Measurements from ENCODE around the gene BMPR1A. TPM values are rescaled to one million over a fixed set of nuclear protein-coding genes. Genes with fewer than 3 reads are reported as not detected.

The BMPR1A gene
- total RNA-seq = 10 to 100 TPM; 17.7 to 35.5 (median 26.8) TPM

DNA sequence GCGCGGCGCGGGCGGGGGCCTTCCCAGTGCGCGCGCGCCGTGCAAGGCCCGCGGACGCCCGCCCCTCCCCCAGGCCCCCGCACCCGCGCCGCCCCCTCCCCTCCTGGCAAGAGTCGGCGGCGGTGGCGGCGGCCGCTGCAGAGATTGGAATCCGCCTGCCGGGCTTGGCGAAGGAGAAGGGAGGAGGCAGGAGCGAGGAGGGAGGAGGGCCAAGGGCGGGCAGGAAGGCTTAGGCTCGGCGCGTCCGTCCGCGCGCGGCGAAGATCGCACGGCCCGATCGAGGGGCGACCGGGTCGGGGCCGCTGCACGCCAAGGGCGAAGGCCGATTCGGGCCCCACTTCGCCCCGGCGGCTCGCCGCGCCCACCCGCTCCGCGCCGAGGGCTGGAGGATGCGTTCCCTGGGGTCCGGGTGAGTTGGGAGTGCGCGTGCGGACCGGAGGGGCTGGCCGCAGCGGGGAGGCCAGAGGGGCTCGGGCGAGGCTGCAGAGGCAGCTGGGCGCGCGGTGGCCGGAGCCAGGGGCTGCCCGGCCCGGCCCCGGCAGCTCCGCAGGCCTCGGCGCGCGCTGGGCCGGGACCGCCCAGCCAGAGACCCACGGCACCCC lies at the start of gene BMPR1A:
Gene BMPR1A, plus strand, starts transcription at position 109 of the 602 bp plus-strand sequence. CDS start 119,400 bp downstream, outside the sequence.
- peak within 1 kb of the TSS; percentile 62 for H3K4me3 ChIP-seq (ENCODE audit: low read depth, poor library complexity, severe bottlenecking)
- intact Hi-C loops (cut with DNase I; ENCODE audit: low total_unique reads) = no loop called here
- peak; percentile 72 to 97 for DNase-seq (ENCODE audit: low spot score in 2 of 2)
- TF ChIP-seq POLR2A (IDR thresholded peaks at IDR 0.05) = peak in 1 of 2 donors; percentile 7
- TF ChIP-seq, protein P1, sequence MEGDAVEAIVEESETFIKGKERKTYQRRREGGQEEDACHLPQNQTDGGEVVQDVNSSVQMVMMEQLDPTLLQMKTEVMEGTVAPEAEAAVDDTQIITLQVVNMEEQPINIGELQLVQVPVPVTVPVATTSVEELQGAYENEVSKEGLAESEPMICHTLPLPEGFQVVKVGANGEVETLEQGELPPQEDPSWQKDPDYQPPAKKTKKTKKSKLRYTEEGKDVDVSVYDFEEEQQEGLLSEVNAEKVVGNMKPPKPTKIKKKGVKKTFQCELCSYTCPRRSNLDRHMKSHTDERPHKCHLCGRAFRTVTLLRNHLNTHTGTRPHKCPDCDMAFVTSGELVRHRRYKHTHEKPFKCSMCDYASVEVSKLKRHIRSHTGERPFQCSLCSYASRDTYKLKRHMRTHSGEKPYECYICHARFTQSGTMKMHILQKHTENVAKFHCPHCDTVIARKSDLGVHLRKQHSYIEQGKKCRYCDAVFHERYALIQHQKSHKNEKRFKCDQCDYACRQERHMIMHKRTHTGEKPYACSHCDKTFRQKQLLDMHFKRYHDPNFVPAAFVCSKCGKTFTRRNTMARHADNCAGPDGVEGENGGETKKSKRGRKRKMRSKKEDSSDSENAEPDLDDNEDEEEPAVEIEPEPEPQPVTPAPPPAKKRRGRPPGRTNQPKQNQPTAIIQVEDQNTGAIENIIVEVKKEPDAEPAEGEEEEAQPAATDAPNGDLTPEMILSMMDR (IDR thresholded peaks at IDR 0.05) = no peak
- 0 to 1% methylated on average over 20 to 38 of the region's 85 CpGs for WGBS, 2 donors

DNA sequence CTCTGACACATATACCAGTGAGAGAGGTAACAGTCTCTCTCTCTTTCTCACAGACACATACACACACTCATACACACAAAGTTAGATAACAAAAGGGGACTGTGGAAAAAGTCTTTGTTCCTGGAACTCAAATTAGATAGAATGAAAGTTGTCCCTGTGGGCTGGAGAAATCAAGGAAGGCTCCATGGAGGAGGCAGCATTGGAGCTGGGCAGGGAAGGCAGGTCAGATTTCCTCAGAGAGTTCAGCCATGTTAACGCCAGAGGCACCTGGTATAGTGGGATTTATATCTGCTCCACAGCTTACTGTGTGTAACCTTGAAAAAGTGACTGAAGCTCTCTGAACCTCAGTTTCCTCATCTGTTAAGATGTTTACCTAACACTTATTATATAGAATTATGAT lies 49.4 kb upstream of the BMPR1A start:
- 91 to 92% methylated on average over 1 of the region's 1 CpG for WGBS, 2 donors
- intact Hi-C loops (cut with DNase I; ENCODE audit: low total_unique reads) = no loop called here
- H3K4me3 ChIP-seq (ENCODE audit: low read depth, poor library complexity, severe bottlenecking) = no peak overlapping the region
- DNase-seq (ENCODE audit: low spot score in 2 of 2) = no peak
- TF ChIP-seq POLR2A (IDR thresholded peaks at IDR 0.05) = no peak
- TF ChIP-seq, protein P1 (IDR thresholded peaks at IDR 0.05) = no peak

DNA sequence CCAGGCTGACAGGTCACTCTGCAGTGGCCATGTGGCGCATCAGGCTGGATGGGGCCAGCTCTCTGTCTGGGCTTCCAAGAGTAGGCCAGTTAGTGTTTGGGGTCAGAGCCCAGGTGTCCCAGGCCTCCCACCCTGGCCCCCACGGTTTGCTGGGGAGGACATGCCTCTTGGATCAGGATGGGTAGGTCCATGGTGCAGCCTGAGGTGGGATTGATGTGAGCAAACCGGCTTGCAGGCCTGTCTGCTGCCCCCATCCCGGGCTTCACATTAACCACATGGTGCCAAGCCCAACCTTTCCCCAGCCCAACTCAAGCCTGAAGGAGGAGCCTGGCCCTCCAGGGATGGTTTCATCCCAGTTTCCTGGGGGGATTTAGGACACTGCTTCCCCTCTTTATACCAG lies 48.9 kb upstream of the BMPR1A start:
- no peak for DNase-seq (ENCODE audit: low spot score in 2 of 2)
- H3K4me3 ChIP-seq (ENCODE audit: low read depth, poor library complexity, severe bottlenecking) = no peak overlapping the region
- no peak for TF ChIP-seq POLR2A (IDR thresholded peaks at IDR 0.05)
- TF ChIP-seq, protein P1 (IDR thresholded peaks at IDR 0.05) = no peak
- WGBS, 2 donors = 74 to 80% methylated on average over 4 of the region's 4 CpGs
- intact Hi-C loops (cut with DNase I; ENCODE audit: low total_unique reads) = no loop called here

DNA sequence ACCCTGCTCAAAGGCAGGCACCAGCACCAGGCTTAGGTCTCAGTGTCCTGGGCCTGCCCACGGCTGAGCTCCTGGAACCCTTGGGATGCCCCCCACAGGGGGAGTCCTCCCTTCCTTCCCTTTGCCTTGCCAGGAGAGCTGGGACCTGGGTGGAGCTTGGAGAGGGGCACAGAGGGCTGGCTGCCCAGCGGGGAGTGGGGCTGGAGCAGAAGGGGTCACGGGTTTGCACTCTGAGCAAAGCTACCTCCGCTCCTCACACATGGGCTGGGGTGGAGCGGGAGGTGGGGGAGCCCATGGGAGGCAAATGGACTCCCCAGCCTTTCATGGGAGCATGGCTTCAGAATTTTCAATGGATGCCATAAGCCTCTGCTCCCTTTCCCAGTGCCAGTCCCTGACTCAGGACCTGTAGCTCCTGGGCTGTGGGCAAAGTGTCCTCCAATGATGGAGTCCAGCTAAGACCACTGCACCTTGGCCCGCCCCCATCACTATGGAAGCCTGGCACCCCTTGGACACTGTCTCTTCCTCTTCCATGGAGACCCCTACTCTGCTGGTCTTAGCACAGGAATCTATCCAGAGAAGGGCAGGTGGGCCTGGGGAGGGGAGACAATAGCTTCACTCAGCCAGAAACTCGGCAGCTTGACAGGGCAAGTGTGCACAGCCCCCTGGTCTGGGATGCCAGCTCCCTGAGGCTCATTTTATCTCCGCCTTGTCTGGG lies 48.2 kb upstream of the BMPR1A start:
- no peak for TF ChIP-seq POLR2A (IDR thresholded peaks at IDR 0.05)
- TF ChIP-seq, protein P1 (IDR thresholded peaks at IDR 0.05) = no peak
- intact Hi-C loops (cut with DNase I; ENCODE audit: low total_unique reads) = no loop called here
- WGBS, 2 donors = 81 to 92% methylated on average over 8 of the region's 8 CpGs

DNA sequence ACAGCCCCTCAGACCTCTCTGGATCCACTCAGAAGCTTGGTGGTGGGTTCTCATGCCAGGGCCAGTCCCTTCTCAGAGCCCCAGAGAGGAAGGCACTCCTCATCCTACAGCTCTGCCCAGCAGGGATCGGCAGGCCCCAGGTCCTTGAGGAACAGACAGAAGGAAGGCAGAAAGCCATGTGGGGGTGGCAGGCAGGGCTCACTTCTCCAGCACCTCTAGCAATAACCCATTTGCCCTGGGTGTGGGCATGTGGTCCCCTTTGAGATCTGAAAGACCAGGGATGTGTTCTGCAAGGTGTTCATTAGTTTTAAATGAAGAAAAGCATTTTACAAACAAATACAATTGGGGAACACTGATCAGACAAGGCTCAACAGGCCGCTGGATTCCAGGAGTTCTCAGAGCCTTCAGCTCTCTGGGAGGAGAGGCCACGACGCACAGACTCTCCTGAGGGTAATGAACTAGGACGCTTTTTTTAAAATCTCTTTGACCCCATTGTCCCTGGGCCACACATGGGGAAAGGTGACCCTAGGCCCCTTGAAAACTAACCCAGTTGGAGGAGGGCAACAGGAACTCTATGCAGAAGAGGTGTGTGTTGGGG lies 47.5 kb upstream of the BMPR1A start:
- 62 to 64% methylated on average over 5 of the region's 5 CpGs for WGBS, 2 donors
- intact Hi-C loops (cut with DNase I; ENCODE audit: low total_unique reads) = no loop called here
- no peak for TF ChIP-seq POLR2A (IDR thresholded peaks at IDR 0.05)
- TF ChIP-seq, protein P1 (IDR thresholded peaks at IDR 0.05) = no peak
- DNase-seq (ENCODE audit: low spot score in 2 of 2) = no peak
- no peak overlapping the region for H3K4me3 ChIP-seq (ENCODE audit: low read depth, poor library complexity, severe bottlenecking)

More for the DNA sequence above, 48.2 kb upstream of the BMPR1A start:
- no peak overlapping the region for H3K4me3 ChIP-seq (ENCODE audit: low read depth, poor library complexity, severe bottlenecking)
- no peak for DNase-seq (ENCODE audit: low spot score in 2 of 2)

Data from lower leg skin (tissue), 4 donors.